ENCODE results near the gene DGKD. TPM values are rescaled to one million over a fixed set of nuclear protein-coding genes. Genes with fewer than 3 reads are reported as not detected.

Gene DGKD
- total and polyA plus RNA-seq, 11 donors = 15.5 to 88.6 (median 43.0) TPM

DNA sequence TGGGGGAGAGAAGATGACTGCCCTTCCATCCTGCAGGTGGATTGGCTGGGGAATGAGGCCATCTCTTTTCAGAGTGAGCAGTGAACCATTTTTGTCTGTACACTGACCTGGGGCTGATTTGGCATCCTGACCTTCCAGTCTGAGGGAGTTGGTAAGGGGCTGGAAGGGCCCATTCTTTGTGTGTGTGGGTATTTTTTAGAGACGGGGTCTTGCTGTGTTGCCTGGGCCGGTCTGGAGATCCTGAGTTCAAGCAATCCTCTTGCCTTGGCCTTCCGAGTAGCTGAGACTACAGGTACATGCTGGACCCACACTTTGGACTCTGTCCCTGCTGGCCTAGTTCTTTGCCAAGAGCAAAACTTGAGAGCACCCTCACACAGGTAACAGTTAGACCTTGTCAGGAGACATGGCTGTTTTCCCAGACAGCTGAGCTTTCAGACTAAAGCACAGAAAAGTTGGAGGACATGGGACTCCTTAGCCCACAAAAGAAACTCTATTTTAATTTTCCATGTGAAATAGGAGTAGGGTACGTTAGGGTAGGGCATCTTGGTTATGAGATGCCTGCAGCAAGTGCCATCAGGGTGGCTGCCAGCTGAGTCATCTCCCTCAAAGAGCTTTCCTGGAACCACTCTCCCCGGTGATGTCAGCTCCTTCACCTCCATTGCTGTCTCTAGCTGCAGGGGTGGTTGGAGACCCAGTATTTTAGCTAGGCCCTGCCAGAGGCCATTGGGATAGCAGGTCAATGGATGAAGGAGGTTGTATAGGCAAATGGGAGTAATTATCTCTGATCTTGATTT is 60.7 kb downstream of the DGKD start:
- TF ChIP-seq, protein P1, sequence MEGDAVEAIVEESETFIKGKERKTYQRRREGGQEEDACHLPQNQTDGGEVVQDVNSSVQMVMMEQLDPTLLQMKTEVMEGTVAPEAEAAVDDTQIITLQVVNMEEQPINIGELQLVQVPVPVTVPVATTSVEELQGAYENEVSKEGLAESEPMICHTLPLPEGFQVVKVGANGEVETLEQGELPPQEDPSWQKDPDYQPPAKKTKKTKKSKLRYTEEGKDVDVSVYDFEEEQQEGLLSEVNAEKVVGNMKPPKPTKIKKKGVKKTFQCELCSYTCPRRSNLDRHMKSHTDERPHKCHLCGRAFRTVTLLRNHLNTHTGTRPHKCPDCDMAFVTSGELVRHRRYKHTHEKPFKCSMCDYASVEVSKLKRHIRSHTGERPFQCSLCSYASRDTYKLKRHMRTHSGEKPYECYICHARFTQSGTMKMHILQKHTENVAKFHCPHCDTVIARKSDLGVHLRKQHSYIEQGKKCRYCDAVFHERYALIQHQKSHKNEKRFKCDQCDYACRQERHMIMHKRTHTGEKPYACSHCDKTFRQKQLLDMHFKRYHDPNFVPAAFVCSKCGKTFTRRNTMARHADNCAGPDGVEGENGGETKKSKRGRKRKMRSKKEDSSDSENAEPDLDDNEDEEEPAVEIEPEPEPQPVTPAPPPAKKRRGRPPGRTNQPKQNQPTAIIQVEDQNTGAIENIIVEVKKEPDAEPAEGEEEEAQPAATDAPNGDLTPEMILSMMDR (IDR thresholded peaks at IDR 0.05) = no peak
- no peak for TF ChIP-seq POLR2A (IDR thresholded peaks at IDR 0.05)
- peaks cover 0 to 23% (median 2%) of the 10 kb centered on the region in 12 donors for H3K9me3 ChIP-seq
- peaks cover 0 to 4% (median 0%) of the 10 kb centered on the region in 9 donors for H3K36me3 ChIP-seq
- H3K4me3 ChIP-seq = no peak overlapping the region
- intact Hi-C loops (cut with DNase I) = no loop called here
- whole genome bisulfite sequencing, 4 donors = 73 to 81% (median 77%) methylated on average over 5 of the region's 5 CpGs
- peaks cover 2 to 70% (median 40%) of the 10 kb centered on the region in 12 donors for H3K4me1 ChIP-seq
- ATAC-seq = peak in 2 of 4 donors; percentile 23 to 48
- H3K27me3 ChIP-seq = no peaks in the 10 kb centered on the region
- H3K27ac ChIP-seq = peak overlapping the region in 11 of 12 donors; percentile 70 to 90 (median 76)
- peak in 1 of 5 donors; percentile 80 for DNase-seq

DNA sequence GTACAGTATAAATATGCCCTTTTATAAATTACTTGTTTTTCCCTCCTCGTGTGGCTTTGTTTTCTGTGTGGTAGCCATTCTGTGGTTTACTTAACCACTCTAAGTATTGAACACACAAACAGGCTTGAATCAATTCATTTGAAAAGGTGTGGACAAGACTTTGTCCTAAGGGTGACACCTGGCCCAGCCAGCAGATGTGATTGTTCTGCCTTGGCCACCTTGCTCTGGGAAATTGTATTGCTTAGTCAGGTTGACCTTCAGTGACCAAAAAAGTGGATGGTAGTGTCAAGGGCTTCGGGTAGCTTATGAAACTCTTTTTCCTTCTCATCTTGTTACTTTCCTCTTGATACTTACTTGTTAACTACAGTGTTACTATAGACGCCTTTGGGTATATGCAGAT is 61.9 kb downstream of the DGKD start:
- peaks cover 0 to 17% (median 2%) of the 10 kb centered on the region in 12 donors for H3K9me3 ChIP-seq
- H3K27ac ChIP-seq = peak overlapping the region in 4 of 12 donors; percentile 31 to 81 (median 74)
- H3K36me3 ChIP-seq = peaks cover 0 to 4% (median 0%) of the 10 kb centered on the region in 9 donors
- no peak for DNase-seq
- TF ChIP-seq, protein P1 (IDR thresholded peaks at IDR 0.05) = no peak
- TF ChIP-seq POLR2A (IDR thresholded peaks at IDR 0.05) = no peak
- 93 to 98% (median 95%) methylated on average over 3 of the region's 3 CpGs for WGBS, 4 donors
- peaks cover 0 to 73% (median 41%) of the 10 kb centered on the region in 12 donors for H3K4me1 ChIP-seq
- no peak for ATAC-seq
- H3K27me3 ChIP-seq = no peaks in the 10 kb centered on the region
- intact Hi-C loops (cut with DNase I) = no loop called here
- H3K4me3 ChIP-seq = no peak overlapping the region

- Histone ChIP-seq H3K9me3 (peaks cover 0 to 12% (median 0%) of the 10 kb centered on the region in 12 donors), H3K27ac (peak overlapping the region in 2 of 12 donors; percentile 75 to 81), H3K4me1 (peaks cover 4 to 78% (median 46%) of the 10 kb centered on the region in 12 donors), H3K27me3 (no peaks in the 10 kb centered on the region), H3K4me3 (no peak overlapping the region), H3K36me3 (peaks cover 0 to 4% (median 0%) of the 10 kb centered on the region in 9 donors)
- no peak for DNase-seq
- TF ChIP-seq, protein P1 (IDR thresholded peaks at IDR 0.05) = no peak
- TF ChIP-seq POLR2A (IDR thresholded peaks at IDR 0.05) = no peak
- WGBS, 4 donors = 79 to 93% (median 81%) methylated on average over 6 of the region's 6 CpGs
- intact Hi-C loops (cut with DNase I) = no loop called here
- ATAC-seq = no peak
Measured at GRCh38 chr2:233416706-233417105, 62.4 kb downstream of the DGKD start.

- H3K9me3 ChIP-seq = peaks cover 0 to 7% (median 0%) of the 10 kb centered on the region in 12 donors
- no peak overlapping the region for H3K4me3 ChIP-seq
- DNase-seq (no peak), ATAC-seq (no peak)
- H3K27ac ChIP-seq = peak overlapping the region in 3 of 12 donors; percentile 85 to 94 (median 89)
- 91 to 97% (median 95%) methylated on average over 1 of the region's 1 CpG for WGBS, 4 donors
- intact Hi-C loops (cut with DNase I) = no loop called here
- H3K36me3 ChIP-seq = peaks cover 0 to 4% (median 0%) of the 10 kb centered on the region in 9 donors
- peaks cover 4 to 83% (median 52%) of the 10 kb centered on the region in 12 donors for H3K4me1 ChIP-seq
- no peaks in the 10 kb centered on the region for H3K27me3 ChIP-seq
- TF ChIP-seq, protein P1 (IDR thresholded peaks at IDR 0.05) = no peak
- TF ChIP-seq POLR2A (IDR thresholded peaks at IDR 0.05) = no peak
Measured at GRCh38 chr2:233417282-233417681, 63.0 kb downstream of the DGKD start.
